NK-92 treated with Interleukin-12 subunit alpha and Interleukin-12 subunit beta, amount 100 ng/mL, for 24 hours (cell line): ENCODE measurements around the gene C10orf120.

Experiments used
- DNase-seq: peaks from one replicate; lab custom pipeline; 2025; lab: John Stamatoyannopoulos, UW

C10orf120 gene

GRCh38 chr10:122660696-122661095, 39.0 kb downstream of the C10orf120 start:
- DNase-seq: no peak

- no peak for DNase-seq
These were observed 40.0 kb downstream of the C10orf120 start for GRCh38 chr10:122659651-122660050.

GRCh38 chr10:122659126-122659525, 40.5 kb downstream of the C10orf120 start:
- no peak for DNase-seq

DNA sequence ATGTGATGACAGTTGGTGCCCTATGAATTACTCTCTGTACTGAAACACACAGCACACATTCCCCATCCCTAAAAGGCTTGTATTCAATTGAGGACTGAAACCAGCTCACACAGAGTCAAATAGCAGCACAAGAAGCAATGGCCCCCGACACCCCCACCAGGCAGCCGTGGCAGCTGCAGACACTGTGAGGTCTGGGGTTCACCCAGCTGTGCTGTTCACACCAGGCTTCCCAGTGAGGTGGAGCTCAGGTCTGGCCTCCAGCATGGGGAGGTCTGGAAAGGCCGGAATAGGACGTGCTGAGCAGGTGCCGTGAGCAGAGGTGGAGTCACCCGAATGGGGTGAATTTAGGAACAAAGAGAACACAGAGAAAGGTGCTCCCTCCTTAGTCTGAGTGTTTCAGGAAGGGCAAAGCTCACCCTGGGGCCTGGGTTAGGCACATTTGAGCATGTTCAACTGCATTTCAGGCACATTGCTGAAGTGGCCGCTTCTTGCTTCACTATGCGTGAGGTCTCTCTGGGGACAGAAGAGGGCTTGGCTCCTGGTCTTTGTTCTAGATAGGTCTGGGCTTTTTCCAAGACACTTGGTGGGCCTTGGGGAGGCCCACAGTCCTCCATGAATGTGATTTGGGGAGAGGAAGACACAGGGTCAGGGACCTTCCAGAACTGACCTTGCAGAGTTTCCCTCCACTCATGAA, 41.1 kb downstream of the C10orf120 start:
- no peak for DNase-seq

DNA sequence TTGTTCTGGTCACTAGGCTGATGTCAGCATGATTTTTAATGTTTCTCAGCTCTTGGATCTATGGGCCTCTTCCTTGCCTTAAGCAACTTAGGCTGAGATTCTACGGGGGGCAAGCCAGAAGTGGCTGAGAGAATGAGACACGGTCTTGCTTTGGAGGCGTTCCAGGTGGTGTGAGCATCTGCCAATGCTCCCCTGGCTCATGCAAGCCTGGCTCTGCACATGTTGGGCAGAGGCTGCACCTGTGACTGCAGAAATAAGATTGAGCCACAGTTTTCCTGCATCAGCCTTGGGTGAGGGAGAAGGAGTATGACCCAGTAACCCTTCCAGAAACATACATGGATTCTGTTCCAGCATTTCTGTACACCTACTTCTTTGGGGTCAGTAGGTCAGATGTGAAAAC, 41.9 kb downstream of the C10orf120 start:
- DNase-seq: no peak

DNA sequence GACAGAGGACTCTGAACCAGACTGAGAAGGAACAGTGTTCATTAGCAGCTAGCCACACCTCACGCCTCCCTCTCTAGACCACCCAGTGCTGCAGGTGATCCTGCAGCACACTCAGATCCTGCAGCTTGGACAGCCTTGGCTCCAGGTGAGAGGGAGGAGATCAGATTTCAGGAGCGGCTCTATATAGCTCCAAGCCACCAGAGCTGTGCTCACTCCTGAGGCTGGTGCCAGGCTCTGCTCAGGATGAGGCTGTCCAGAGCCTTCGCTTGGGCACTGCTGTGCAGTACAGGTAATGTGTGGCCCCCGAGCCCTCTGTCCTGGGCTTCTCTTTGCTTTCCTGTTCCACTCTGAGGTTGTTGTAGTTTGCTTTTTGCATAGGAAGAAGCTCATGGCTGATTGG, 42.4 kb downstream of the C10orf120 start:
- no peak for DNase-seq

DNA sequence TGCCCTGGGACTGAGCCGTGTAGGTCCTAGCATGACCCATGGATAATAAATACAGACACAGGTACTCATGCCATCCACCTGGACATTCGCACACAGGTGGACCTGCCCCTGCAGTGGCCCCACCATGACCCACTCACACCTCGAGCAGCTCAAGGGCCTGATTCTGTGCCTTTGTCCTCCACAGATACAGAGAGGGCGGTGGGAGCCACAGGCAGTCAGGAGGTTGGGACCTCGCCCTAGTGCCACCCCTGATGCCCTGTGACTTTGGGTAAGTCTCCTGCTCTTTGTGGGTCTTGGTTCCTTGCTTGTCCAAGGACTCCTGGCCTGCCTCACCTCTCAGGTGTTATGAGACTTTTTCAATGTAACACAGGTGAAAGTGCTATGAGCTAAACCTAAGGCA, 42.9 kb downstream of the C10orf120 start:
- DNase-seq: no peak

DNA sequence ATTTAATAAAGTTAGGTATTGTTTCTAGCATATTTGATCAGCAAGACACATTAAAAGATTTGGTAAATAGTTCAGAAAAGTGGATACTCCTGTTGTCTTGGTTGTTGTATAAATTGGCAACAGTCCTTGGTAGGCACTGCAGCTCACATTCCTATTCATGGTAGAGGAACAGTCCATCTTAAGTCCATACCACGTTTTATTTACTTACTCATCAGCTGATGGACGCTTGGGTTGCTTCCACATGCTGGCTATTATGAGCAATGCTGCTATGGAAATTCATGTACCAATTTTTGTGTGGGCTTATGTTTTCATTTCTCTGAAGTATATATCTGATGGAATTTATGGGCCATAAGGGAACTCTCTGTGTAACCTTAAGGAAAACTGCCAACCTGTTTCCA, 43.3 kb downstream of the C10orf120 start:
- DNase-seq: no peak

DNA sequence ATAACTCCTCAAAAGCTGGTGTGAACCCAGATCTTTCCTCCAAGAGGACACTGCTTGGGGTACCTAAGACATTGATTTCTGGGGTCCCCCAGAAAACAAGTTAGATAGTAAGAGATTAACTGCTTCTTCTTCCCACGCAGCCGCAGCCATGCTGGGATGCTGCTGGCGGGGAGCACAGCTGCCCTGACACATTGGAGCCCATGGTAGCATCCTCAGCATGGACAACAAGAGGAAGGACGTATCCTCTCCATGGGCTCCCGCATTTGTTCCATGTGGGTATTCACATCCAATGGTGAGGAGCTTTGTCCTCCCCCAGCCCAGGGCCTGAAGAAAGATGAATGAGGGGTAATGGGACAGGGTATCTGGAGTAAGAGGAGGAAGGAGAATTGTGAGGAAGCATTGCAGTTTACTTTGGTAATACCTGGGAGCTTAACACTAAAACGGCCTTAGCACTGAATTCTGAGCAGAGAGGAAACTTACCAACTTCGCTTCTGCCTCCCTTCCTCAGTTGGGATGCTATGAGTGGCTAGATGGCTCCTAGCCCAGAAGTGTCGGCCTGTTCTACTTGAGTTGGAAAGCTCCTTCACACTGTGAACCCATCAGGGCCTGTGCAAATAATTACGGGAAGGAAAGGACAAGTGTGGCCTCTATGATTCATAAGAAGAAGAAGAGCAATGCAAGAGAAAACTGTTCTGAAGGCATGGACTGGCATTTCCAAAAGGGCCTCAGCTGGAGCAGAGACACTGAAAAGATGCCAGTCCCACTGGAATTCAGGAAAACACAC, 43.9 kb downstream of the C10orf120 start:
- no peak for DNase-seq

- DNase-seq: no peak
These were observed 49.3 kb downstream of the C10orf120 start for GRCh38 chr10:122650331-122650730.

DNA sequence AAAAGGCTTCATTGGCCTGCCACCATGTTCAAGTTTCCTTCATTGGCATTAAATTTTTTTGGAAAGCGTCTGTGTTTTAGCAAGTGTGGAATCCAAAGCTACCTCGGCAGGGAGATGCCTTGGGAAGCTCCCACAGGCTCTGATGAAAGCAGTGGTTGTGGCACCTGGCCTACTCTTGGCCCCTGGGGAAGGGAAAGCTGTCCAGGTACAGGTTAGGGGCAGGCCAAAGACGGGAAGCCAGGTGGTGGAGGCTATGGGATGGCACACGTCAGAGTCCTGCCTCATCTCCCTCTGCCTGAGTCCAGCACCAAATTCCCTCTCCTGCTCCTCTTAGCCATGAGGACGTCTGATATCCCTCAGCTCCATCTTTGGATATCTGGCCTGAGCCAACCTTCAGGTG, 49.7 kb downstream of the C10orf120 start:
- no peak for DNase-seq

DNA sequence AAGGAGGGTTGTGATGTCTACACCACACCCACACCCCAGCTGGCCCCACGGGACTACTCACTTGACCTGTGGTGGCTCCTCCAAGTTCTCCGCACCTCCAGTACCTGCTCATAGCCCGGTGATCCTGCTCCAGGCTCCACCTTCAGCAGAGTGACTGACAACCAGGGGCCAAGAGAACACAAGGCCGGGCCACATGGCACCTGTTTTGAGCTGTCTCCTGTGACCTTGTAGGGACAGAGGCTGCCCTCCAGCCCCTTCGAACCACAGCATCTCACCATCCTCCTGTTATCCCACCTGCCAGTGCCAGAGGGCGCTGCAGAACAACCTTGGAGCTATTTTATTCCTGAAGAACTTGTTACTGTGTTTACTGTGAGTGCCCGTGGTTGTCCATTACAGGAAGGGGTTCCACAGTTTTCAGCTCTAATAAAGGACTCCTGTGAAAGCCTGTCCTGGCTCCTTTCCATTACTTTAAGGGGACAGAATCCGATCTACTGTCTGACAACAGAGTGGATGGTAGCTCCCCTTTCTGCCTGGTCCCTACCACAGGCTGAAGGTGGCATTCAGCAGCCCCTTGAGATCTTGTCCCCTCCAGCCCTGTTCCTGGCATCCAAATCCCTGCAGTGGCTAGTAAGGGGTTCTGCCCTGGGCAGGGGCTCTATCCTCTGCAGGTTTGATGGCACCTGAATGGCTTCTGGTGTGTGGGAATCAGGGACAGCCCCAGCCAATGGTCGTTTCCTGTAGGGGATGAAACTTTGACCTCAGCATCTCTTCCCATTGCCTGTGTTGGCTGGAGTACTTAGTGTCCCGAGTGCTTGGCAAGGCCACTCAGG, 50.8 kb downstream of the C10orf120 start:
- no peak for DNase-seq
